Heart right ventricle (tissue), 16 donors: Measurements from ENCODE around the gene AQP1. TPM values are rescaled to one million over a fixed set of nuclear protein-coding genes. Genes with fewer than 3 reads are reported as not detected.

Experiments
- ATAC-seq, 8 donors: fragments of 200-7000 bp; cut with Tn5 transposase; one replicate each; pipeline ENCODE4 v1.9.1; 2020; ENCODE audit warnings: mild to moderate bottlenecking in 8 of 8, moderate library complexity in 8 of 8, moderate number of reproducible peaks in 1 of 8
- DNase-seq, 2 donors: peaks; one replicate each; pipeline ENCODE4 v3.0.0-alpha.2; 2020
- H3K27ac ChIP-seq, 10 donors: fragments of 200-600 bp; sonication (generic) in 2 of 10; one replicate each; pipeline versions ENCODE4 v1.5.0 to v1.8.0; 2020 to 2022; ENCODE audit warnings: mild to moderate bottlenecking in 3 of 10
- H3K27me3 ChIP-seq, 7 donors: fragments of 200-600 bp; one replicate each; pipeline ENCODE4 v1.8.0; 2021 to 2022; ENCODE audit warnings: mild to moderate bottlenecking in 2 of 7
- H3K36me3 ChIP-seq, 9 donors: fragments of 200-600 bp; sonication (generic) in 1 of 9; one replicate each; pipeline versions ENCODE4 v1.5.0 to v1.8.0; 2020 to 2022; ENCODE audit warnings: mild to moderate bottlenecking in 2 of 9
- H3K4me1 ChIP-seq, 9 donors: fragments of 200-600 bp; sonication (generic) in 1 of 9; one replicate each; pipeline versions ENCODE4 v1.5.0 to v1.8.0; 2020 to 2022; ENCODE audit warnings: mild to moderate bottlenecking in 4 of 9
- H3K4me3 ChIP-seq, 10 donors: fragments of 200-600 bp; sonication (generic) in 2 of 10; one replicate each; pipeline versions ENCODE4 v1.5.0 to v1.8.0; 2020 to 2022; ENCODE audit warnings: mild to moderate bottlenecking in 7 of 10, moderate library complexity in 2 of 10
- H3K9me3 ChIP-seq, 11 donors: fragments of 200-600 bp in 10 of 11; sonication (generic) in 2 of 11; one replicate each; pipeline versions ENCODE4 v1.5.0 to v1.8.0; 2013 to 2022; ENCODE audit warnings: mild to moderate bottlenecking in 2 of 11, control low read depth in 1 of 11, moderate library complexity in 1 of 11
- WGBS, 2 donors: extraction: QIAGEN DNeasy Blood & Tissue Kit; methylation state at CpG; one replicate each; pipeline ENCODE4 v1.1.7; 2013; ENCODE audit warnings: inconsistent platforms in 1 of 2; 5-methylcytosine and 5-hydroxymethylcytosine counted together
- intact Hi-C, 10 donors: fragments of 100-400 bp; cut with DNase I; formaldehyde crosslinking; loops; one replicate each; pipeline versions ENCODE4 v1.11.1 to v1.14.2; 2022
- polyA plus RNA-seq, 2 donors: library from polyadenylated mRNA; stranded (reverse); fragments of 200-250 nt; gene quantifications; one replicate each; pipeline ENCODE4 v1.2.3, GENCODE V29; 2013
- total RNA-seq, 10 donors: library from RNA; stranded (reverse); fragmentation: NEBNext Ultra II Directional in 3 of 10; extraction: Animal tissue kit (Norgen Biotek cat#: 25700) in 3 of 10; gene quantifications; one replicate each; pipeline versions ENCODE4 v1.2.1 to v1.2.4, GENCODE V29; 2021 to 2023
- TF ChIP-seq, protein P1 (sequence below), 9 donors: fragments of 200-600 bp; sonication (generic) in 2 of 9; IDR thresholded peaks; one replicate each; pipeline versions ENCODE4 v1.5.0 to v1.8.0; 2021 to 2022; ENCODE audit warnings: antibody characterized with exemption in 9 of 9, mild to moderate bottlenecking in 5 of 9, moderate library complexity in 1 of 9
- donor health status: Arrhythmogenic right ventricular cardiomyopathy.
- donor health status: ischemic (EF 13 %, LVEDD 7.1; RV severe dilation, severe dysfunction).
- donor health status: healthy with polysubstance abuse.
- donor health status: DM: no; HTN: yes; CAD: no.
- donor health status: DM: no; HTN: no; CAD: no.
- donor health status: ischemic (EF 25% LVEDD 6.9; RV normal size, moderate dysfunction).
- donor health status: ischemic (EF 25% LVEDD 5.7; RV mildly dilated, moderate dysfunction).
- donor health status: healthy.
- donor health status: DM: yes; HTN: yes; CAD: no.
- donor health status: Ischemic cardiomyopathy.
- donor health status: ischemic (EF 35%, LVEDD 5.7; RV mildly dilated, moderate dysfunction).
- donor health status: nonischemic (EF 11% LVEDD 7.7; RV severe dilation, severe dysfunction).
- donor health status: DM: yes; HTN: yes; CAD: no.
- donor health status: PGD.
- donor health status: ischemic (EF 29% LVEDD 5.4; RV normal size, mild dysfunction).
- donor health status: nonischemic (EF 23%, LVEDD 6.1; RV moderate dilation, normal function).

The AQP1 gene
- total and polyA plus RNA-seq, 12 donors = 101 to 274 (median 182) TPM

DNA sequence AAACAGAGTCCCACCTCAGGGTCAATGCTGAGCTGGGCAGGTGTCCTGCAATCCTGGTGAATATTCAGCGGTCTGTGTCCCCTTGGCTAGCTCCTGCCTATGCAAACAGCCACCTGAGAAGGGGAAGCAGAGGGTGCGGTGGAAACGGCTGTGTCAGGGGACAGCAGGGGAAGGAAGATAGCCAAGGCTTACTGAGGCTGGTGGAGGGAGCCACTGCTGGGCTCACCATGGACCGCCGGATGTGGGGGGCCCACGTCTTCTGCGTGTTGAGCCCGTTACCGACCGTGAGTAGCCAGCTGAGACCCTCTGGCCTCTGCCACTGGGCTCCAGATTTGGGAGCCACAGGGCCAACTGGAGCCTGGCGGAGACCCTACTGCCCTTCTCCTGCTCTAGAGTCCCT, 52.2 kb downstream of the AQP1 start, which contains the start of gene GHRHR:
Gene GHRHR, plus strand, starts transcription at position 112 of the 400 bp plus-strand sequence. Its CDS starts 116 bp downstream, at position 228.
- Histone ChIP-seq H3K9me3 (no peaks in the 10 kb centered on the region), H3K27me3 (peaks cover 0 to 25% (median 0%) of the 10 kb centered on the region in 7 donors), H3K36me3 (no peaks in the 10 kb centered on the region), H3K4me3 (no peak within 1 kb of the TSS), H3K27ac (no peak within 1 kb of the TSS), H3K4me1 (no peaks in the 10 kb centered on the region)
- ATAC-seq (no peak), DNase-seq (no peak)
- WGBS, 2 donors = 90 to 93% methylated on average over 11 of the region's 11 CpGs
- TF ChIP-seq, protein P1, sequence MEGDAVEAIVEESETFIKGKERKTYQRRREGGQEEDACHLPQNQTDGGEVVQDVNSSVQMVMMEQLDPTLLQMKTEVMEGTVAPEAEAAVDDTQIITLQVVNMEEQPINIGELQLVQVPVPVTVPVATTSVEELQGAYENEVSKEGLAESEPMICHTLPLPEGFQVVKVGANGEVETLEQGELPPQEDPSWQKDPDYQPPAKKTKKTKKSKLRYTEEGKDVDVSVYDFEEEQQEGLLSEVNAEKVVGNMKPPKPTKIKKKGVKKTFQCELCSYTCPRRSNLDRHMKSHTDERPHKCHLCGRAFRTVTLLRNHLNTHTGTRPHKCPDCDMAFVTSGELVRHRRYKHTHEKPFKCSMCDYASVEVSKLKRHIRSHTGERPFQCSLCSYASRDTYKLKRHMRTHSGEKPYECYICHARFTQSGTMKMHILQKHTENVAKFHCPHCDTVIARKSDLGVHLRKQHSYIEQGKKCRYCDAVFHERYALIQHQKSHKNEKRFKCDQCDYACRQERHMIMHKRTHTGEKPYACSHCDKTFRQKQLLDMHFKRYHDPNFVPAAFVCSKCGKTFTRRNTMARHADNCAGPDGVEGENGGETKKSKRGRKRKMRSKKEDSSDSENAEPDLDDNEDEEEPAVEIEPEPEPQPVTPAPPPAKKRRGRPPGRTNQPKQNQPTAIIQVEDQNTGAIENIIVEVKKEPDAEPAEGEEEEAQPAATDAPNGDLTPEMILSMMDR (IDR thresholded peaks at IDR 0.05) = no peak
- intact Hi-C loops = no loop called here

- Histone ChIP-seq H3K9me3 (no peaks in the 10 kb centered on the region), H3K4me1 (no peaks in the 10 kb centered on the region), H3K27me3 (peaks cover 0 to 29% (median 0%) of the 10 kb centered on the region in 7 donors), H3K27ac (no peak overlapping the region), H3K4me3 (no peak overlapping the region), H3K36me3 (no peaks in the 10 kb centered on the region)
- ATAC-seq (no peak), DNase-seq (no peak)
- 58 to 64% methylated on average over 4 of the region's 4 CpGs for WGBS, 2 donors
- TF ChIP-seq, protein P1 (IDR thresholded peaks at IDR 0.05) = no peak
- intact Hi-C loops = no loop called here
Observed at GRCh38 chr7:30965372-30965771, 53.7 kb downstream of the AQP1 start.

- no peaks in the 10 kb centered on the region for H3K4me1 ChIP-seq
- WGBS, 2 donors = 90 to 93% methylated on average over 9 of the region's 9 CpGs
- H3K9me3 ChIP-seq = no peaks in the 10 kb centered on the region
- no peaks in the 10 kb centered on the region for H3K36me3 ChIP-seq
- intact Hi-C loops = no loop called here
- ATAC-seq = no peak
- DNase-seq = no peak
- H3K4me3 ChIP-seq = no peak overlapping the region
- TF ChIP-seq, protein P1 (IDR thresholded peaks at IDR 0.05) = no peak
- no peak overlapping the region for H3K27ac ChIP-seq
- peaks cover 0 to 30% (median 0%) of the 10 kb centered on the region in 7 donors for H3K27me3 ChIP-seq
Observed at GRCh38 chr7:30965883-30966282, 54.2 kb downstream of the AQP1 start.

DNA sequence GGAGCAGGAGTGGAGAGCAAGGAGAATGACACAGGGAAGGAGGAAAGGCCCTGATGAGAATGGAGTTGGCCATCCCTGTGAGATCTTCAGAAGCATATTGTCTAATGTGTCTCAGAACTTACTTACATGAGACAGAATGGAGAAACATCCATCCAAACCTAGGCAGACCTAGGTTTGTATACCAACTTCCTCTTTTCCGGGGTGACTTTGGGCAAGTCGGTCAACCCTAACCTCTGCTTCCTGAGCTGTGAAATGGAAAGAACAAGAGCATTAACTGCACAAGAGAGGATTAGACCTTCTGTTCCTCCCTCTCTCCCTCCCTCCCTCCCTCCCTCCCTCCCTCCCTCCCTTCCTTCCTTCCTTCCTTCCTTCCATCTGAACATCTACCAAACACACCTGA, 56.6 kb downstream of the AQP1 start:
- H3K27me3 ChIP-seq = peaks cover 0 to 45% (median 0%) of the 10 kb centered on the region in 7 donors
- ATAC-seq = no peak
- no peaks in the 10 kb centered on the region for H3K36me3 ChIP-seq
- TF ChIP-seq, protein P1 (IDR thresholded peaks at IDR 0.05) = no peak
- H3K27ac ChIP-seq = no peak overlapping the region
- H3K9me3 ChIP-seq = no peaks in the 10 kb centered on the region
- 76 to 83% methylated on average over 2 of the region's 2 CpGs for WGBS, 2 donors
- intact Hi-C loops = no loop called here
- no peak for DNase-seq
- peaks cover 0 to 8% (median 0%) of the 10 kb centered on the region in 9 donors for H3K4me1 ChIP-seq
- H3K4me3 ChIP-seq = no peak overlapping the region
